ENCODE results near the gene PIK3R6.

The PIK3R6 gene, protein sequence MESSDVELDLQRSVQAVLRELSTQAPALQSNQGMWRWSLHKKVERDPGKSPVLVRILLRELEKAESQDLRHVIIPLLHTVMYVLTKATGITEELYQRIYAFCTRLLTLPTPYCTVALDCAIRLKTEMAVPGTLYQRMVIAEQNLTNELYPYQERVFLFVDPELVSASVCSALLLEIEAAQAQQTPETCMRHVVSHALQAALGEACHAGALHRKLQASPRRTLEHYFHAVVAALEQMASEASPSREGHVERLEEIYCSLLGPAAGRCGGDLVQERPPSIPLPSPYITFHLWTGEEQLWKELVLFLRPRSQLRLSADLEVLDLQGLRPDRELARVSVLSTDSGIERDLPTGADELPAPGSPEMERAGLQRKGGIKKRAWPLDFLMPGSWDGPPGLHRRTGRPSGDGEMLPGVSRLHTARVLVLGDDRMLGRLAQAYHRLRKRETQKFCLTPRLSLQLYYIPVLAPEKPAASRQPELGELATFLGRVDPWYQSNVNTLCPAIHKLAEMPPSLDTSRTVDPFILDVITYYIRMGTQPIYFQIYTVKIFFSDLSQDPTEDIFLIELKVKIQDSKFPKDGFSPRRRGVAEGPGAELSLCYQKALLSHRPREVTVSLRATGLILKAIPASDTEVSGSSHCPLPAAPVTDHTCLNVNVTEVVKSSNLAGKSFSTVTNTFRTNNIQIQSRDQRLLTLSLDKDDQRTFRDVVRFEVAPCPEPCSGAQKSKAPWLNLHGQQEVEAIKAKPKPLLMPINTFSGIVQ

DNA sequence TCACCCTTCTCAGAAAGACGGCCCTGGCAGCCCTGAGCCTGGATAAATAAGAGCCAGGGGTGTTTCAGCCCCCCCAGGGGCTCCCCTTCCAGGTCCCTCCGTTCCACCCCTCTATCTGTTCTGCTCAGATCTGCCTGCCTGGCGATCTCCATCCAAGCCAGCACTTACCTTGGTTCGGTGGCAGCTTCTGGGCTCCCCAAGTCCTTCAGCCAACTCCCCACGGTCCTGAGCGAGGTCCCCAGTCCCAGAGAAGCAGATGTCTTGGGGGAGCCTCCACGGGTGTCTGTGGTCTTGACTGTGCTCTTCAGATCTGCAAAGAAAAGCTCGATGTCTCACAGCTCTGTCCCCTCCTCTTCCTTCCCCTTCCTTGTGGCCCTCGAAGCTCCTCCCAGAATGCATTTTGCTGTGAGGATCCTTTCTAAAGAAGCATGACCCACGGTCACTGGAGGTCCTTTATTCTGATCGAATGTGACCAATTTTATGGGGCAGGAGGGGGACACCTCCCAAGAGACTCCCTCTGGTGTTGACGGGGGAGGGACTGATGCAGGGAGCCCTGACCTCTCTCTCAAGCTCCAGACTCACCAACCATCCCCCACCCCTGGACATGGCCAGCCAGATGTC lies at the start of gene PIK3R6:
Gene PIK3R6, minus strand, starts transcription at position 314 of the 621 bp plus-strand sequence. CDS start 17,880 bp downstream, outside the sequence.
- DNase-seq = no peak

DNA sequence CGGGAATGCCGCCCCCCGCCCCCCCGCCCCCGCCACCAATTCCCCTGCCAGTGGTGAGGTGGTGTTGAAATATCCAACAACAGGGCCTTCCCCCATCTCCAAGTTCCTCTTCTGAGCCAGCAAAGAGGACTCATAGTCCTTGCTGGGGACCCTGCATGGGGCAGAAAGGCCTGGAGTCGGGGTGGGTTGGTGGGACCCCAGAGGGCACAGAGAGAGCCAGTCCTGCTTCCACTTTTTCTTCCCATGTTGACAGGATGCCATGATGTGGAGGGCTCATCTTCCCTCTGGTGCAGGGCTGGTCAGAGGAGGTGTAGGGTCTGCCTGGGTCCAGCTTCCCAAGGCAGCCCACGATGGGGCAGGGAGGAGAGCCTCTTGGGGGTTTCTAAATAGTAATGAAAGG lies 49.0 kb upstream of the PIK3R6 start:
- DNase-seq = no peak

DNA sequence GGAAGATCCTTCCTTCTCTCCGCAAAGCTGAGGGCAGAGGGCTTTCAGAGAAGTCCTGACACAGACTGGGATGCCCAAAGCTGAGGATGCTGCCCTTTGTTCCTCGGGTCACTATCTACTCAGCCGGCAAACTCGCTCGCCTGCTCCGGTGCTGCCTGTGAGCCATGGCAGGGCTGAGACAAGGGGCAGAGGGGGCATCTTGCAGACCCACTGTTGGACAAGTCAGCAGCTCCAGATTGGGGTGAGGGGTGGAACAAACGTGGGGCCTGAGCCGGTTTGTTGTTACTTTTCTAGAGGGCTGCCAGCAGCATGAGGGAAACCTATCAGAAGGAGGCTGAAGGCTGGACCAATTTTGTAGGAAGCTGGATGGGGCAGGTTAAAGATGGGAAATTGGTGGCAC lies 47.1 kb upstream of the PIK3R6 start:
- no peak for DNase-seq

DNA sequence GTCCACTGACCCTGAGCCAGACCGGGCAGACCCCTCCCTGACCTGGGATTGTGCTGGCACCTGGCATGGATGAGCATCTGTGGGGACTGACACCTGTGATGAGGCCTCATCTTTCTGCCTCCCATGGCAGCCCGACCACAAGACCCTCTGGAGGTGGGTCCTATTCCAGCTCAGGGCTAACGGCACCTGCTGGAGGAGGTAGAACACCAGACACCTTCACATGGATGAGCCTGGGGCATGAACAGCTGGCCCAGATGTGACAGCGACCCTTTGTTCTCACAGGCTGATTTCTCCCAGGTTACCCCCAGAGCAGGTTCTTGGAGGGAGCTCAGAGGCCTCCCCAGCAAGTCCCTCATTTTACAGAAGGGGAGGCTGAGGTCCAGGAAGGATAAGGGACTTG lies 46.4 kb upstream of the PIK3R6 start:
- no peak for DNase-seq

DNA sequence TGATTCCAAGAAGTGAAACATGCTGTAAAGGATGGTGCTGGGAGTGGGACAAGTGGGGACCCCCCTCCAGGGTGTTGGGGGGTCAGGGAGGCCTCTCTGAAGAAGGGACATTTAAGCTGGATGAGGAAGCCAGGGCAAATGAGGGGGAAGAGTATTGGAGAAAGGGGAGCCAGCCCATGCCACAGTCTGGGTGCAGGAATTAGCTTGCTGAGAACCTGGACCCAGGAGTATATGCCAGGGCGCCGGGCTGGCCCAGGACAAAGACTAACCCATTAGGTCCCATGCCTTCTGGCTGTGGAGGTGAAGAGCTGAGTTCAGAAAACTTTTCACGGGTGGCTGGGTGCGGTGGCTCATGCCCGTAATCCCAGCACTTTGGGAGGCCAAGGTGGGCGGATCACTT lies 45.6 kb upstream of the PIK3R6 start:
- DNase-seq = no peak

DNA sequence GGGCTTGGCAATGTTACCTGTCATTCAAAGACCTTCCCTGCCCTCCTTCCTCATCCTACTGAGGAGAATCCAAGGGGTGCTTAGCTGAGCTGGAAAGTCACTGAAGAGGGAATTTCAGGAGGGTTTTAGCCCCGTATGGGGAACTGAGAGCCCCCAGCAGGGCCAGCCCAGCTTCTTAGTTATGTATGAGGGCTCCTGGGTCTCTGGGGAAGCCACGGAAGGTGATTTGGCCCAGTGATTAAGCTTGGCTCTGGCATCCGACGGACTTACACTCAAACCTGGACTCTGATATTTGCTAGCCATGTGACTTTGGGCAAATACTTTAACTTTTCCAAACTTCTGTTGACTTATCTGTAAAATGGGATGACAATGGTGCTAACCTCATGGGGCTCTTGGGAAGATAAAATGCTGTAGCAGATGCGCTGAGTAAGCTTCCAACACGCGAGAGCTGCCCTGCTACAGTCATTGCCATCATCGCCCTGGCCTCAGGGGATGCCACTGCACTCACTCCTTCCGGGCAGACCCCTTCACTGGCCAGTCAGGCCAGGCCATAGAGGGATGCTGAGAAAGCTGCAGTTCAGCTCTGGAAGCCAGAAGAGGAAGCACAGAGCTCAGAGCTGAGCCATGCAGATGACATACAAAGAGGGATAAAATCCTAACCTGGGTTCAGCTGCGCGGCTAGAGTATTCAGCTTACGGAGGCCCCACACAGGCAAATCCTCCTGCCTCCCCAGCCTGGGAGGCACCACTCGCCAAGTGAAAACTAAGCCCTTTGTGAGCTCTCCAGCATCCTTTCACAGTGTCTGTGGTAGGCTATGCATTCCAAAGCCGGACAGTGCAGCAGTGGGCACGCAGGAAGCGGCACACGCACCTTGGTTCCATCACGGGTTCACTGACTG lies 44.9 kb upstream of the PIK3R6 start:
- DNase-seq = no peak

DNA sequence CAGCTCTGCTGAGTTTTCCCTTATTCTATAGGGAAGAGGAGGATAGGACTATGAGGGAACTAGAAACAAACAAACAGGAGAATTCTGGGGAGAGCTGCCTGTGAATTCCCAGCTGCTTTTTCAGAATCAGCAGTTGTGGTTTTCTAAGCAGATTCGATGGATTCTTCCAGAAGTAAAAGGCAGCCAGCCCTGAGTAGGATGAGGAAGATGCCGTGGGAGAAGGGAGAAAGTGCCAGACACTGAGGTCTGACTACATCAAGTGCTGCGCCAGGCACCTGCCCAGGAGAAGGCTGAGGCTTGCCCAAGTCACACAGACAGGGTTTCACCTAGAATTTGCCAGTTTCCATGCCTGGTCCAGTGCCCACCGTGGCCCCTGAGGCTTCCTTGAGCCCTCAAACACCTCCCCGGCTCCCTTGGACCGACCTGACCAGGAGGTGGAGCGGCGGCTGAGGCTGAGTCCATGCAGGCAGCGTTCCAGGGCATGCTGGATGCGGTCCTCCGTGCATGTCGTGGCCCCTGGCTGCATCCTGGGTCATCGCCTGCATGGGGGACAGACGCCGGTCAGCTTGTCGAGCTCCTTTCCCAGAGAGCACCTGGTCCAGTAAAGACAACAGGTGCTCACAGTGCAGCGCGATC lies 43.6 kb upstream of the PIK3R6 start:
- DNase-seq = no peak

DNA sequence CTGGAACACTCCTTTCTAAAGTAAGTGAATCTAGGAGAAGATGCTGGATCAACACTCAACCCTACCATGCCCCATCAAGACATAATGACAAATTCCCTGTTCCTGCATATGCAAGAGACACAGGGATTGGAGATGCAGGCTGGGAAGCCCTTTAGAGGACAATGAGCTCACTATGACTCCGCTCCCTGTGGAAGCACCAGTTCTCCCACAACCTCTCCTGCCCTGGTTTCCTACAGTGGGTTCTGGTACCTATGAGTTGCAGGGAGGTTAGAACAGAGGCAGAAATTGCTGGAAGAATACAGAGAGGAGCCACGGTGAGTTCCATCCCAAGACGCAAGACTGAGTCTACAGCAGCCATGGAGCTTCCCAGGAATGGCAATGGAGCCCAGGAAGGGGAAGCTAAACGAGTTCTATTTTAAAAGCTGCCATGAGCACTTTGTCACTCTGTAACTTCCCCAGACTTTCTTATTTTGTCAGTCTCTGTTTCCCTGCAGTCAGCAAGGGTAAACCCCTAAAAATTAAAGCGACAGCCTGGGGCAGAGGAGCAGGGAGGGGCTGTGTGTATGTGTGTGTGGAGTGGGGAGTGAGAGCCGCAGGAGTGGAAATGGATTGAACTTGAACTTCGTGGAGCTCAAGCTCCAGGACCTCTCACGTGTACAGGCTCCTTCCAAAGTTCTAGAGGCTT lies 42.3 kb upstream of the PIK3R6 start:
- no peak for DNase-seq

DNA sequence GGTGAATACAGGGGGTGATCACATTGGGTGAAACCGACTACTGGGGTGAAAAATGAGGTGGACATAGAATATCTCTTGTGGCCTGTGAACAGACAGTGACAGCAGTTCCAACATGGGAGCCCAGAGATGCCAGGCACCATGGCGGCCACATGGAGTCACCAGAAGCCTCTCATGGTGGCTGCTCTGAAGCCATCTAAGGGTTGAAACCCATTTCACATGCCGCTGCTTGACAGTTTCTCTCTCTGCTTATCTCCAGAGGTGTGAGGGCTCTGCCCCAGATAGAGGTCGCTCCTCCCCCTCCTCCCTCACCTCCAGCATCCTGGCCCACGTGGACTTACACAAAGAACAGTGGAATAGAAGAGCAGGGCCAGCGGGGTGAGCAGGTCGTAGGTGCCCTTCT lies 37.9 kb upstream of the PIK3R6 start:
- no peak for DNase-seq

DNA sequence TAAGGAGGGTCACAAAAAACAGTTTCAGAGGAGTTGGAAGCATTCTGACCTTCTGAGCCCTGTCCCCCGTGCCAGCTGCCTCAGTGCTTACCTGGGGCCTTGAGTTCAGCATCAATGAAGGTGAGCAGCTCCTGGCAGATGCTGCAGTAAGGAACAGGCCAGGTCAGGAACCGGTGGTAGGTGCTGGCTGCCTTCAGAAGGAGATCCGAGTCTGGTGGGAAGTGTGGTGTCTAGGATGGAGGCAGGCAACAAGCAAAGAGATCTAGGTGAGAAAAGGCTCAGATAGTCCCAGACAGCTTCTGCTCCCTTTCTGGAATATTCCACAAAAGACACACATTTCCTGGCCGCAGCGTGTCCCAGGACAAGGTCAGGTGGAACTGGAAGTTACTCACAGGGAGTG lies 37.2 kb upstream of the PIK3R6 start:
- no peak for DNase-seq

DNA sequence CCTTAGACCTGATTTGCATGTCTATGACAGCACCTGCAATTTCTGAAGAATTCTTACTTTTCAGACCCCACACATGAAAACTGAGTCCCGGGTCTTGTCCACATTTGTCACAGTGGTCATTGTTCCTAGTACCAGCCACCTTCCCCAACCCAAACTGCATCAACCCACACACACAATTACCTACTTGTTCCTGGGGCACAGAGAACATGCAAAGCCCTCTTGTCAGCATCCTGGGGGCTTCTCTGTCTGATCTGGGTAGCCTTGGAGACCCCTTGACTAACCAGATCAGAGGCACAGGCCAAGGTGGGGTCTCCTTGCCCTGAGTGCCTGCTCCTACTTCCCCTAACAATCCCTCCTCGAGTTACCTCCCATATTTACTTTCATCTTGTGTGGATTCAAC lies 36.7 kb upstream of the PIK3R6 start:
- no peak for DNase-seq

DNA sequence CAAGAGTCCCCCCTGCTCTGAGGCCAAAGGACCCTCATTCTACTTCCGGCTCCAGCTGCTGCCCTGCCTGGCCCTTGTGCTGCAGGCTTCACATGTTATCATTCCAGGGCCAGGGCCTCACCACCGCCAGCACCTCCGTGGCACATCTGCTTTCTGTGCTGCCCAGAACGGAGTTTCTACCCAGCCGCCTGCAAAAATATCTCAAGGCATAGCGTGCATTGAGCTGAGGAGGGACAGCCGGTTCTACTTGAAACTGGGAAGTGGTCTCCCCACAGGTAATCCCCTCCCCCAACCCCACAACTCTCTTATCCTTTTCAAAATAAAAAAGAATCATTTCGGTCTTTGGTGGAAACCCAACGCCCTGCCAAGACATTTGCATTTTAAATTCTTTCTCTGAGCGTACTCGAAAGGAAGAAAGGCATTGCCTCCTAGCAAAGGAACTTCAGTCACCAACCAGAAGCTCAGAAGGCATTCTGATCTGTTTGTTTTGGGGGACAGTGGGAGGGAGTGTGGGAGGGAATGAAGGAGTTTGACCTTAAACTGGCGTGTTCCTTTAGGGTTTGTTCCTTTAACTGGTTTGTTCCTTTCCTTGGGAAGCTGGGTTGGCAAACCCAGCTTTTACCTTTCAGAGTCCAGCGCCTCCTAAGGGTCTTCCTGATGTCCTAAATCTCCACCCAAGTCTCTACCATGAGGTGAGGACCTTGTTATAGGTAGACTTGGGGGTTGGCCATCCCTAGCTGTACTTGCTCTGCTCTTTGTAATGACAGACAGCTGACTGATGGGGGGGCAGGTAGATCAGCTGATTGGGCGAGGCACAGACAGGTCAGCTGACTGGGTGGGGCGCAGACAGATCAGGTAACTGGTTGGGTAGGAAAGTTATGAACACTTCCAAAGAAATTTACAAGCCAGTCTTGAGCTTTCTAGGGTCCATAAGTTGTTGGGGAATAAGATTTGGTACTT lies 33.4 kb upstream of the PIK3R6 start:
- DNase-seq = no peak

DNA sequence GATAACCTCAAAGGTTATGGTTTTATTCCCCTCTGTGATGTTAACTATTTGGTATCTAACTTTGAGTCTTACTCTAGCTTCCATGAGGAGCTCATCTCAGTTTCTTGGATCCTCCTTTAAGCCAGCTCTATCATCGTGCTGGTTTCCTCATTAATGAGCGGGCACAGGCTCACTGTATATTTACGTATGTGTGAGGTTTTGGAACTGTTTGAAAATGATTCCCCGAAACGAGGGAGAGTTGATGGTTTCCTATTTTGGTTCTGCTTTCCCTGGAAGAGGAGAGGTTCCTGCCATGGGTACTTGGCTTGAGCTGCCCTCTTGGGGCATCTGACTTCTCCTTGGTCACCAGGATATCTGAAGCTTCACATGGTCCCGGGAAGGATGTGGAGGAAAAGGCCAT lies 32.7 kb upstream of the PIK3R6 start:
- no peak for DNase-seq

DNA sequence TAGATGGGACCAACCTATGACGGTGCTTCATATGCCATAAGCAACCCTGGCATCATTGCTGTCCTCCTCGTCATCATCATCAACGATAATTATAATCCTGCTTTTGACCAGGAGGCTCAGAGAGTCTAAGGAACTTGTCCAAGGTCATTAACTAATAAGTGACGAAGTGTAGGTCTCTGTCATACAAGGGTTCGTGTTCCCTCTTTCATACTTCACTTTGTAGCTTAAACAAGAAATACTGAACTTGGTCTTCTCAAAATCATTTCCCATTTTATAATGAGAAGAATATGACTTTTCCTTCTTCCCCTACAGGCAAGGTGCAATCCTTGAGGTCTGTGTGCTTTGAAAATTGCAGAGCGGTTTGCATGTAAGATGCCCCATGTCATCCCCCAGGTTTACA lies 31.2 kb upstream of the PIK3R6 start:
- DNase-seq = no peak

DNA sequence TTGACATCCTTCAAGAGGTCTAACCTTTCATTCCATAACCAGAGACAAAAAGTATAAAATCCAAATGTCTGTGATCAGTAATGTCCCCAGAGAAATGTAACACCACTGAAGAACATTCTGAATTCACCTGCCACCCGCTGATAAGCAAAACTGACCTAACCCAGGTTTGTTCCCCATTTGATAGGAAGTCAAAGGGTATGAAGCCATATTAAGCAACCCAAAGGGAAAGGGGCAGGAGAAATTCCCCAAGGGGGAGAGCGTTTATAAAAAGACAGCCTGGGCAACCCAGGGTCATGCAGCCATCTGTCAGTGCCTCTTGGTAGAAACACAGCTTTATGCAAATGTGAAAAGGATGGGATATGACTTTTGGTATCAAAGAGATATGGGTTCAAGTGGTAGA lies 30.7 kb upstream of the PIK3R6 start:
- DNase-seq = no peak

DNA sequence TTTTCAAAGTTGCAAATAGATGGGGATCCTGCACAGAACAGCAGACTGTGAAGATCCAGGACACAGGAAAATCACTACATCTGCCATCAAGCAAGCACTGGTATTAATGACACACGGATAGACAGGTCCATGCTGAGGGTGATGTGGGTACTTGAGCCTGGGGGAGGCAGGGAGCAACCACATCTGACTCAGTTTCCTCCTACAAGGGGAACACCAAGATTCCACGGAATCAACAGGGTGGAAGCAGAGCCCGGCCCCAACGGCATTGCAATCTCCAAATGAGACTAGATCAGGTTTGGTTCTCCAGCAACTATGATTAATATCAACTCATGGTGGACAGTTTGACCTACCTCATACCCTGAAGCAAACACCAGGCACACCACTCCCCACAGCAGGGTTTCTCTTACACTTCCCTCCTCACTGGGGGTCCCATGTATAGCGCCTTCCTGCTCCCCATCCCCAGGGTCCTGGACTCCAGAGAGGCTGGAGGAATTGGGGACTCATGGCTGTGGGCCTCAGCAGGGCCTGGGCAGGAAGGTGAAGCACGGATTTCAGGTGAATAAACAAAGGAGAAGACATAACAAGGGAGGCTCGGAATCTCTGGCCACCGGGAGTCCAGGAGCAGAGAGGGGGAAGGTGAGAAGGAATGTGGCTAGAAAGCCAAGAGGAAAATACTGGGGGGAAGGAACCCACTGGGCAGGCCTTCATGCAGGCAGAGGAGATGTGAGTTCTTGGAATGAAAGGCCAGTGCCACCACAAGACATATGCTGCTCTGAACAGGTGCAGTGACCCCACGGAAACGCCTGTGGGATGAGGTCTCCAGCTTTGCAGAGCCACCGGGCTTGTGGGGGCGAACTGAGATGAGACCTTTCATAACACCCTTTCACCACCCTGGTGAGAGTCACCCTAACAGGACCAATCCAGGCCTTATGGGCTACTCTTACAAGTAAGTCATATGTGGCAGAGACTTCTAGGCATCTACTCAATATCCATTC lies 29.5 kb upstream of the PIK3R6 start:
- DNase-seq = no peak

DNA sequence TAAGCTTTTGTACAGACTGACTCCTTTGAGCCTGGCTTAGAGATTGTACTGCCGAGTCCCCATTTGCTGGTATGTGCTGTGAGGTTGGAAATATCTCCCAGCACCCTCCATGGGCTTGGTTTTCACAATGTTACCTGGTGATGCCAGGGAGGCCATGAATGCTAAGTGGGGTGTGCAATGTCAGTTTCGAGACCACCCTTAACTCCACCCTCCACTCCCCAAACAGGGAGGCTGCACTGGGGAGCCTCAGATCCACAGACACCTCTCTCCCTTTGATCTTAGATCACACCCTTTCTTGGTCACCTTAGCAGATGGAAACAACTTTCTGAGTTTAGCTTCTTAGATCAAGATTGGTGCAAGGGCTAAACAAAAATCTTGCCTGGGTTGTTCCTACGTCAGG lies 28.6 kb upstream of the PIK3R6 start:
- no peak for DNase-seq

DNA sequence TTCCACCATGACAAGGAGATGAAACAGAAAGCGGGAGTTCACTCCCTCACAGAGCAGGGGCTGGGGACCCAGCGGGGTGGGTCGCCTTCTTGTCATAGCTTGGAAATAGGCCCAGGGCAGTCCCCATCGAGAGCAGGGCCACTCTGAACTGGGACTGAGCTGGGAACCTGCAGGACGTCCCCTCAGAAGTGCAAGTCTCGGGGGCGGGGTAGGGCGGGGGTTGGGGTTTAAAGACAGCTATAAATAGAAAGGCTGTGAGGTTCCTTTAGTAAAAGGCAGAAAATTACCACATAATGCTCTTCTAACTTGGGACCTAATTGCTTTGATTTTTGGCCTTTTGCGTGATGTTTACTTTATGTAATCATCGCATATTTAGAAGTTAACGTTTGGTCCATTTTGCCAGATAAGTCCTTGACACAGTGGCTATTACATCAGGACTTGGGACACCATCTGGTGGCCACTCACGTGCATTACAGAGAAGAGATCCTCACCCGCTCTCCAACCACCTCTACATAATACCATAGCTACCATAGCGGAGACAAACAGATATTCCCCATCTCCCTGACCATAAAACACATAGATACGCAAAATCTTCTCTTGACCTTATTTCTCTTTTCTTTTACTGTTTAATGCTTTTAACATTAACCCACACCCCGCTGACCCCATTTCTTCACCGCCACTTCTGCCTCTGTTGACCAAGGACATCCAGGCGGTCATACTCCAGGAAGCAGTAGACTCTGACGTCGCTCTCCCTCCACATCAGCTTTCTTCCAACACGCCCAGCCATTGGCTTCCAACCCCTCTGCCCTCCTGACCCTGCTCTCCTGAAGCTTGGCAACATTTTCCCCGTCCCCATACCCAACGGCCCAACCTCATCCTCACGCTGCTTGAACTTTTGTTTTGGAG lies 27.5 kb upstream of the PIK3R6 start:
- peak in 1 of 4 experiments; percentile 9 for DNase-seq

Measured in activated CD4-positive, CD25-positive, alpha-beta regulatory T cell (primary cell).